CD4-positive, alpha-beta T cell treated with Interleukin-17A for 4 hours (primary cell): ENCODE data around the gene PLXNA1.

ENCODE experiments used
- DNase-seq: peaks from one replicate; pipeline ENCODE4 v3.0.0-alpha.2; 2020; ENCODE audit warnings: mixed read lengths

The PLXNA1 gene

GRCh38 chr3:126968391-126969390 lies 14.2 kb upstream of the PLXNA1 start:
- no peak for DNase-seq

GRCh38 chr3:126969586-126969985 lies 13.3 kb upstream of the PLXNA1 start:
- DNase-seq, result no peak

- DNase-seq, result no peak
These were observed 12.8 kb upstream of the PLXNA1 start for GRCh38 chr3:126970101-126970500.

GRCh38 chr3:126970921-126971320 lies 12.0 kb upstream of the PLXNA1 start:
- DNase-seq, result no peak

- no peak for DNase-seq
These were observed 11.0 kb upstream of the PLXNA1 start for GRCh38 chr3:126971891-126972351.

GRCh38 chr3:126972866-126973265 lies 10.0 kb upstream of the PLXNA1 start:
- DNase-seq, result no peak

GRCh38 chr3:126973814-126974213 lies 9.1 kb upstream of the PLXNA1 start:
- DNase-seq, result no peak

GRCh38 chr3:126974756-126975155 lies 8.2 kb upstream of the PLXNA1 start:
- no peak for DNase-seq

- DNase-seq, result no peak
These were observed 6.0 kb upstream of the PLXNA1 start for GRCh38 chr3:126976906-126977305.

GRCh38 chr3:126977821-126978220 lies 5.1 kb upstream of the PLXNA1 start:
- no peak for DNase-seq

GRCh38 chr3:126978291-126978690 lies 4.6 kb upstream of the PLXNA1 start:
- no peak for DNase-seq

GRCh38 chr3:126979046-126979628 lies 3.8 kb upstream of the PLXNA1 start:
- no peak for DNase-seq

- DNase-seq, result no peak
These were observed 2.6 kb upstream of the PLXNA1 start for GRCh38 chr3:126980266-126980811.

- peak; percentile 60 for DNase-seq
These were observed 817 bp upstream of the PLXNA1 start for GRCh38 chr3:126982126-126982470.

GRCh38 chr3:126983276-126983652 lies 349 bp downstream of the PLXNA1 start:
- DNase-seq, result peak; percentile 30

GRCh38 chr3:126983653-126984390 lies 907 bp downstream of the PLXNA1 start:
- peak; percentile 59 for DNase-seq

GRCh38 chr3:126984391-126985131 lies 1.6 kb downstream of the PLXNA1 start:
- DNase-seq, result no peak

- DNase-seq, result no peak
These were observed 2.4 kb downstream of the PLXNA1 start for GRCh38 chr3:126985132-126985985.

GRCh38 chr3:126986001-126986400 lies 3.1 kb downstream of the PLXNA1 start:
- no peak for DNase-seq

- no peak for DNase-seq
These were observed 4.2 kb downstream of the PLXNA1 start for GRCh38 chr3:126987129-126987528.

GRCh38 chr3:126987596-126987995 lies 4.7 kb downstream of the PLXNA1 start:
- DNase-seq, result no peak
